ENCODE results near the gene CPA2. TPM values are rescaled to one million over a fixed set of nuclear protein-coding genes. Genes with fewer than 3 reads are reported as not detected.

Gene CPA2
- total and polyA plus RNA-seq, 2 of the 4 experiments (the other 2 are of a cell fraction) = 0.05 TPM; not detected in 1

- no peak overlapping the region for H2BK120ac ChIP-seq (ENCODE audit: low read depth, low read length)
- no peak overlapping the region for H4K5ac ChIP-seq (ENCODE audit: low read depth, low read length)
- H3K27ac ChIP-seq (ENCODE audit: insufficient read depth, low read length) = no peak overlapping the region
- no peak overlapping the region for H3K4me3 ChIP-seq (ENCODE audit: insufficient read depth, low read depth, low read length)
- H2AFZ ChIP-seq (replicated peaks; ENCODE audit: low read length, poor library complexity) = no peak overlapping the region
- no peak for TF ChIP-seq SMC3 (IDR thresholded peaks at IDR 0.05; ENCODE audit: low read depth, low read length)
- no peak for TF ChIP-seq RFX5 (IDR thresholded peaks at IDR 0.05; ENCODE audit: low read depth, low read length)
- no peak for TF ChIP-seq RCOR1 (IDR thresholded peaks at IDR 0.05; ENCODE audit: insufficient replicate concordance, low read length)
- TF ChIP-seq MAZ (IDR thresholded peaks at IDR 0.05; ENCODE audit: borderline replicate concordance, low read depth, low read length) = no peak
- TF ChIP-seq CHD1 (IDR thresholded peaks at IDR 0.05; ENCODE audit: low read depth, low read length) = no peak
- TF ChIP-seq BHLHE40 (IDR thresholded peaks at IDR 0.05; ENCODE audit: low read depth, low read length) = no peak
- no peak for TF ChIP-seq FOS (IDR thresholded peaks at IDR 0.05; ENCODE audit: low read depth, low read length)
- TF ChIP-seq, protein P1, sequence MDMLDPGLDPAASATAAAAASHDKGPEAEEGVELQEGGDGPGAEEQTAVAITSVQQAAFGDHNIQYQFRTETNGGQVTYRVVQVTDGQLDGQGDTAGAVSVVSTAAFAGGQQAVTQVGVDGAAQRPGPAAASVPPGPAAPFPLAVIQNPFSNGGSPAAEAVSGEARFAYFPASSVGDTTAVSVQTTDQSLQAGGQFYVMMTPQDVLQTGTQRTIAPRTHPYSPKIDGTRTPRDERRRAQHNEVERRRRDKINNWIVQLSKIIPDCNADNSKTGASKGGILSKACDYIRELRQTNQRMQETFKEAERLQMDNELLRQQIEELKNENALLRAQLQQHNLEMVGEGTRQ (IDR thresholded peaks at IDR 0.05; ENCODE audit: low read depth, low read length) = no peak
- TF ChIP-seq CTCF (conservative IDR thresholded peaks at IDR 0.05; ENCODE audit: low read depth, low read length) = no peak
- TF ChIP-seq NFE2L2 (IDR thresholded peaks at IDR 0.05; ENCODE audit: low read depth, low read length) = no peak
- no peak for TF ChIP-seq MXI1 (IDR thresholded peaks at IDR 0.05; ENCODE audit: borderline replicate concordance, low read depth, low read length)
- no peak for TF ChIP-seq CEBPB (IDR thresholded peaks at IDR 0.05; ENCODE audit: low read depth, low read length)
- no peak for TF ChIP-seq POLR2A (IDR thresholded peaks at IDR 0.05; ENCODE audit: low read depth, low read length)
- no peak for TF ChIP-seq RAD21 (IDR thresholded peaks at IDR 0.05; ENCODE audit: low read length)
- CTCF ChIA-PET = no interaction called here
- no CpG with 5 or more reads among the region's 6 CpGs for WGBS, 2 experiments (ENCODE audit: extremely low coverage in 2 of 2, insufficient read length in 1 of 2)
- no peak overlapping the region for H3K23ac ChIP-seq (ENCODE audit: low read depth, low read length)
- H3K9ac ChIP-seq (ENCODE audit: low read depth, low read length) = no peak overlapping the region
- H3K56ac ChIP-seq (ENCODE audit: extremely low read depth, insufficient read depth, low read length) = no peak overlapping the region
- no peak overlapping the region for H4K91ac ChIP-seq (ENCODE audit: insufficient read depth, low read depth, low read length)
- no peak overlapping the region for H2BK20ac ChIP-seq (ENCODE audit: low read depth, low read length)
- dilution Hi-C loops (cut with HindIII; ENCODE audit: low sequenced_read_pairs, unreplicated experiment) (no loop called here), intact Hi-C loops (cut with micrococcal nuclease) (no loop called here), in situ Hi-C loops (cut with MboI; ENCODE audit: low sequenced_read_pairs) (no loop called here)
- no peak overlapping the region for H3K18ac ChIP-seq (ENCODE audit: low read depth, low read length)
- no peak overlapping the region for H2AK5ac ChIP-seq (ENCODE audit: low read depth, low read length)
- BruUV-seq (replicated peaks) = no TSS peak
- no peak overlapping the region for H2AK9ac ChIP-seq (replicated peaks; ENCODE audit: low read depth, low read length, poor library complexity)
- ATAC-seq (ENCODE audit: low read depth) = no peak
- H3K4me2 ChIP-seq (ENCODE audit: low read depth, low read length) = no peak overlapping the region
- H3K4ac ChIP-seq (ENCODE audit: low read depth, low read length) = no peak overlapping the region
- no peaks in the 10 kb centered on the region for H4K20me1 ChIP-seq (ENCODE audit: insufficient read depth, low read length)
- POLR2A ChIA-PET (ENCODE audit: unreplicated experiment) = no interaction called here
- H2BK5ac ChIP-seq (ENCODE audit: low read depth, low read length, poor library complexity, severe bottlenecking) = no peak overlapping the region
- no peak overlapping the region for H2BK15ac ChIP-seq (ENCODE audit: low read depth, low read length)
- peaks cover 8% of the 10 kb centered on the region; the same call in 1 of the 2 replicates for H3K4me1 ChIP-seq (ENCODE audit: control insufficient read depth, insufficient read depth, low read length)
- H3K14ac ChIP-seq (replicated peaks; ENCODE audit: low read depth, low read length) = no peak overlapping the region
- peaks cover 4% of the 10 kb centered on the region; the same call in 1 of the 2 replicates for H3K27me3 ChIP-seq (ENCODE audit: control insufficient read depth, insufficient read depth, low read length)
- no peaks in the 10 kb centered on the region for H3K79me1 ChIP-seq (ENCODE audit: low read depth in 1 of 2, low read length in 2 of 2)
- DNase-seq = no peak
- no peaks in the 10 kb centered on the region for H3K36me3 ChIP-seq (ENCODE audit: control insufficient read depth, insufficient read depth, low read length)
- no peak overlapping the region for H4K8ac ChIP-seq (ENCODE audit: low read depth in 2 of 2, low read length in 2 of 2)
- no peaks in the 10 kb centered on the region; the same call in 1 of the 2 replicates for H3K9me1 ChIP-seq (ENCODE audit: insufficient read depth, low read length)
- no peaks in the 10 kb centered on the region for H3K9me3 ChIP-seq (ENCODE audit: control insufficient read depth, insufficient read depth, low read length)
Observed at GRCh38 chr7:130268463-130269317, 2.0 kb downstream of the CPA2 start.
